ENCODE data around the gene PTPRB.

The PTPRB gene

GRCh38 chr12:70590549-70591226, 46.5 kb downstream of the PTPRB start:
- DNase-seq, result no peak

- no peak for DNase-seq
Measured at GRCh38 chr12:70590051-70590450, 47.2 kb downstream of the PTPRB start.

- no peak for DNase-seq
Measured at GRCh38 chr12:70584332-70584731, 52.9 kb downstream of the PTPRB start.

- no peak for DNase-seq
Measured at GRCh38 chr12:70583251-70583650, 54.0 kb downstream of the PTPRB start.

- no peak for DNase-seq
Measured at GRCh38 chr12:70581208-70581607, 56.0 kb downstream of the PTPRB start.

- no peak for DNase-seq
Measured at GRCh38 chr12:70577283-70577634, 60.0 kb downstream of the PTPRB start.

GRCh38 chr12:70576341-70577282, 60.6 kb downstream of the PTPRB start:
- no peak for DNase-seq

- DNase-seq, result no peak
Measured at GRCh38 chr12:70571705-70572268, 65.4 kb downstream of the PTPRB start.

GRCh38 chr12:70571029-70571428, 66.2 kb downstream of the PTPRB start:
- DNase-seq, result no peak

- DNase-seq, result no peak
Measured at GRCh38 chr12:70561550-70561949, 75.7 kb downstream of the PTPRB start.

GRCh38 chr12:70560671-70561070, 76.6 kb downstream of the PTPRB start:
- no peak for DNase-seq

GRCh38 chr12:70559390-70559789, 77.8 kb downstream of the PTPRB start:
- no peak for DNase-seq

GRCh38 chr12:70557583-70558191, 79.5 kb downstream of the PTPRB start:
- no peak for DNase-seq

GRCh38 chr12:70556179-70556869, 80.9 kb downstream of the PTPRB start:
- DNase-seq, result no peak

- DNase-seq, result no peak
Measured at GRCh38 chr12:70555081-70555480, 82.1 kb downstream of the PTPRB start.

- no peak for DNase-seq
Measured at GRCh38 chr12:70553391-70553859, 83.8 kb downstream of the PTPRB start.

- DNase-seq, result no peak
Measured at GRCh38 chr12:70551731-70552130, 85.5 kb downstream of the PTPRB start.

- DNase-seq, result no peak
Measured at GRCh38 chr12:70550180-70550577, 87.0 kb downstream of the PTPRB start.

GRCh38 chr12:70549340-70550179, 87.7 kb downstream of the PTPRB start:
- no peak for DNase-seq

GRCh38 chr12:70543444-70543843, 93.8 kb downstream of the PTPRB start:
- DNase-seq, result no peak

GRCh38 chr12:70540996-70541395, 96.2 kb downstream of the PTPRB start:
- no peak for DNase-seq

- DNase-seq, result no peak
Measured at GRCh38 chr12:70536650-70537049, 100.6 kb downstream of the PTPRB start.

Data from NCI-H524 treated with DMSO at 0.1 percent for 48 hours (cell line).